GM18508 (cell line): Measurements from ENCODE around the gene SPNS3.

ENCODE experiments used
- ATAC-seq: cut with Tn5 transposase; IDR thresholded peaks from one replicate; pipeline ENCODE4 v1.9.1; 2021; ENCODE audit warnings: moderate number of reproducible peaks; ENCODE audit not compliant: insufficient read depth, unreplicated experiment

Gene SPNS3

GRCh38 chr17:4460661-4461060, 26.9 kb downstream of the SPNS3 start:
- no peak for ATAC-seq

- no peak for ATAC-seq
These were observed 30.2 kb downstream of the SPNS3 start for GRCh38 chr17:4463818-4464476.

GRCh38 chr17:4465786-4466185, 32.0 kb downstream of the SPNS3 start:
- ATAC-seq: no peak

- no peak for ATAC-seq
These were observed 33.5 kb downstream of the SPNS3 start for GRCh38 chr17:4467287-4467686.

GRCh38 chr17:4469552-4469951, 35.8 kb downstream of the SPNS3 start:
- no peak for ATAC-seq

GRCh38 chr17:4472286-4472685, 38.5 kb downstream of the SPNS3 start:
- no peak for ATAC-seq

GRCh38 chr17:4474093-4474492, 40.4 kb downstream of the SPNS3 start:
- ATAC-seq: no peak

GRCh38 chr17:4475001-4475400, 41.3 kb downstream of the SPNS3 start:
- ATAC-seq: no peak

- ATAC-seq: no peak
These were observed 41.7 kb downstream of the SPNS3 start for GRCh38 chr17:4475463-4475862.

GRCh38 chr17:4476017-4476416, 42.3 kb downstream of the SPNS3 start:
- ATAC-seq: no peak

- no peak for ATAC-seq
These were observed 42.9 kb downstream of the SPNS3 start for GRCh38 chr17:4476511-4477070.

- ATAC-seq: no peak
These were observed 43.6 kb downstream of the SPNS3 start for GRCh38 chr17:4477255-4477791.

GRCh38 chr17:4478318-4478830, 44.6 kb downstream of the SPNS3 start:
- ATAC-seq: no peak

- no peak for ATAC-seq
These were observed 45.7 kb downstream of the SPNS3 start for GRCh38 chr17:4479340-4479981.

GRCh38 chr17:4479982-4480751, 46.4 kb downstream of the SPNS3 start:
- no peak for ATAC-seq

- no peak for ATAC-seq
These were observed 47.5 kb downstream of the SPNS3 start for GRCh38 chr17:4480929-4481898.

- ATAC-seq: no peak
These were observed 48.7 kb downstream of the SPNS3 start for GRCh38 chr17:4482338-4483011.

- ATAC-seq: no peak
These were observed 49.5 kb downstream of the SPNS3 start for GRCh38 chr17:4483012-4483840.
